ENCODE measurements around the gene CFAP97D2. TPM values are rescaled to one million over a fixed set of nuclear protein-coding genes. Genes with fewer than 3 reads are reported as not detected.

CFAP97D2 gene
- total RNA-seq, 1 experiment from 2014 or later, result not detected

DNA sequence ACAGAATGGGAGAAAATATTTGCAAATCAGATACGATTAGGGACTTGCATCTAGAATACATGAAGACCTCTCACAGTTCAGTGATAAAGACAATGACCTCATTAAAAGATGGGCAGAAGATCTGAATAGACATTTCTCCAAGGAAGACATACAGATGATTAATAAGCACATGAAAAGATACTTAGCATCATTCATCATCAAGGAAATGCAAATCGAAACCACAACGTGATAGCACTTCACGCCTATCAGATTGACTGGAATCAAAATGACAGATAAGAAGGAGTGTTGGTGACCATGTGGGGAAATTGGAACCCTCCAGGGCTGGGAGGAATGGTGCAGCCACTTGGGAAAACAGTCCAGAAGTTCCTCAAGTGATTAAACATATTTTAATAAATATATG, 25.8 kb downstream of the CFAP97D2 start:
- Mint-ChIP-seq H3K4me1 (peaks cover 13% of the 10 kb centered on the region), H3K36me3 (peaks cover 17% of the 10 kb centered on the region), H3K27me3 (ENCODE audit: low read depth) (peaks cover 8% of the 10 kb centered on the region; the same call in 1 of the 2 replicates), H3K4me3 (no peak overlapping the region), H3K27ac (no peak overlapping the region), H3K9me3 (peaks cover 30% of the 10 kb centered on the region)
- ChIA-PET CTCF (no interaction called here), POLR2A (no interaction called here)
- ATAC-seq (no peak), DNase-seq (ENCODE audit: low spot score) (no peak)
- TF ChIP-seq, protein P1, sequence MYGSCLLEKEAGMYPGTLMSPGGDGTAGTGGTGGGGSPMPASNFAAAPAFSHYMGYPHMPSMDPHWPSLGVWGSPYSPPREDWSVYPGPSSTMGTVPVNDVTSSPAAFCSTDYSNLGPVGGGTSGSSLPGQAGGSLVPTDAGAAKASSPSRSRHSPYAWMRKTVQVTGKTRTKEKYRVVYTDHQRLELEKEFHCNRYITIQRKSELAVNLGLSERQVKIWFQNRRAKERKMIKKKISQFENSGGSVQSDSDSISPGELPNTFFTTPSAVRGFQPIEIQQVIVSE (CRISPR knock-in tag; IDR thresholded peaks at IDR 0.05; ENCODE audit: borderline replicate concordance), result no peak
- TF ChIP-seq, protein P2, sequence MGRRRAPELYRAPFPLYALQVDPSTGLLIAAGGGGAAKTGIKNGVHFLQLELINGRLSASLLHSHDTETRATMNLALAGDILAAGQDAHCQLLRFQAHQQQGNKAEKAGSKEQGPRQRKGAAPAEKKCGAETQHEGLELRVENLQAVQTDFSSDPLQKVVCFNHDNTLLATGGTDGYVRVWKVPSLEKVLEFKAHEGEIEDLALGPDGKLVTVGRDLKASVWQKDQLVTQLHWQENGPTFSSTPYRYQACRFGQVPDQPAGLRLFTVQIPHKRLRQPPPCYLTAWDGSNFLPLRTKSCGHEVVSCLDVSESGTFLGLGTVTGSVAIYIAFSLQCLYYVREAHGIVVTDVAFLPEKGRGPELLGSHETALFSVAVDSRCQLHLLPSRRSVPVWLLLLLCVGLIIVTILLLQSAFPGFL (CRISPR knock-in tag; IDR thresholded peaks at IDR 0.05; ENCODE audit: borderline replicate concordance), result no peak

DNA sequence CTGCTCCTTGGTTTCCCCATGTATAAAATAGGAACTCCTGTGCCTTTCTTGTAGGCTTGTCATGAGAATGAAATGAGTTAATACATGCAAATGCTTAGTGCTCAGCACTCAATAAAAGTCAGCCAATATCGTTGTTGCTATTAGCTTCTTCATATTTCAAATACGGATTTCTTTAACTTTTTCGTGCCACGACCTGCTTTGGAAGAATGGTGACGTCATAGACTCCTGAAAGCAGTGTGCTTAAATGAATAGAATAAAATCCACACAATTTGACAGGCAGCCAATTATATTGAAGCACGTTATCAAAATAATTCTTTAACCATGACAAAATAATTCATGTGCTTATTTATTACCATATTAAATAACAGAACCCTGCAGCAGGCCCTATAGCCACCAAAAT, 29.1 kb downstream of the CFAP97D2 start:
- H3K4me3 Mint-ChIP-seq, result no peak overlapping the region
- TF ChIP-seq, protein P3, sequence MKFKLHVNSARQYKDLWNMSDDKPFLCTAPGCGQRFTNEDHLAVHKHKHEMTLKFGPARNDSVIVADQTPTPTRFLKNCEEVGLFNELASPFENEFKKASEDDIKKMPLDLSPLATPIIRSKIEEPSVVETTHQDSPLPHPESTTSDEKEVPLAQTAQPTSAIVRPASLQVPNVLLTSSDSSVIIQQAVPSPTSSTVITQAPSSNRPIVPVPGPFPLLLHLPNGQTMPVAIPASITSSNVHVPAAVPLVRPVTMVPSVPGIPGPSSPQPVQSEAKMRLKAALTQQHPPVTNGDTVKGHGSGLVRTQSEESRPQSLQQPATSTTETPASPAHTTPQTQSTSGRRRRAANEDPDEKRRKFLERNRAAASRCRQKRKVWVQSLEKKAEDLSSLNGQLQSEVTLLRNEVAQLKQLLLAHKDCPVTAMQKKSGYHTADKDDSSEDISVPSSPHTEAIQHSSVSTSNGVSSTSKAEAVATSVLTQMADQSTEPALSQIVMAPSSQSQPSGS (CRISPR knock-in tag; IDR thresholded peaks at IDR 0.05; ENCODE audit: borderline replicate concordance, low read depth), result no peak
- TF ChIP-seq NR3C1 (CRISPR knock-in tag; conservative IDR thresholded peaks at IDR 0.05; ENCODE audit: low read depth) (no peak), GTF2I (CRISPR knock-in tag; conservative IDR thresholded peaks at IDR 0.05) (no peak), ZBTB21 (CRISPR knock-in tag; IDR thresholded peaks at IDR 0.05; ENCODE audit: borderline replicate concordance) (no peak), NFATC4 (CRISPR knock-in tag; IDR thresholded peaks at IDR 0.05) (no peak)
- TF ChIP-seq, protein P4, sequence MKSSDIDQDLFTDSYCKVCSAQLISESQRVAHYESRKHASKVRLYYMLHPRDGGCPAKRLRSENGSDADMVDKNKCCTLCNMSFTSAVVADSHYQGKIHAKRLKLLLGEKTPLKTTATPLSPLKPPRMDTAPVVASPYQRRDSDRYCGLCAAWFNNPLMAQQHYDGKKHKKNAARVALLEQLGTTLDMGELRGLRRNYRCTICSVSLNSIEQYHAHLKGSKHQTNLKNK (CRISPR knock-in tag; IDR thresholded peaks at IDR 0.05), result no peak
- TF ChIP-seq, protein P5, sequence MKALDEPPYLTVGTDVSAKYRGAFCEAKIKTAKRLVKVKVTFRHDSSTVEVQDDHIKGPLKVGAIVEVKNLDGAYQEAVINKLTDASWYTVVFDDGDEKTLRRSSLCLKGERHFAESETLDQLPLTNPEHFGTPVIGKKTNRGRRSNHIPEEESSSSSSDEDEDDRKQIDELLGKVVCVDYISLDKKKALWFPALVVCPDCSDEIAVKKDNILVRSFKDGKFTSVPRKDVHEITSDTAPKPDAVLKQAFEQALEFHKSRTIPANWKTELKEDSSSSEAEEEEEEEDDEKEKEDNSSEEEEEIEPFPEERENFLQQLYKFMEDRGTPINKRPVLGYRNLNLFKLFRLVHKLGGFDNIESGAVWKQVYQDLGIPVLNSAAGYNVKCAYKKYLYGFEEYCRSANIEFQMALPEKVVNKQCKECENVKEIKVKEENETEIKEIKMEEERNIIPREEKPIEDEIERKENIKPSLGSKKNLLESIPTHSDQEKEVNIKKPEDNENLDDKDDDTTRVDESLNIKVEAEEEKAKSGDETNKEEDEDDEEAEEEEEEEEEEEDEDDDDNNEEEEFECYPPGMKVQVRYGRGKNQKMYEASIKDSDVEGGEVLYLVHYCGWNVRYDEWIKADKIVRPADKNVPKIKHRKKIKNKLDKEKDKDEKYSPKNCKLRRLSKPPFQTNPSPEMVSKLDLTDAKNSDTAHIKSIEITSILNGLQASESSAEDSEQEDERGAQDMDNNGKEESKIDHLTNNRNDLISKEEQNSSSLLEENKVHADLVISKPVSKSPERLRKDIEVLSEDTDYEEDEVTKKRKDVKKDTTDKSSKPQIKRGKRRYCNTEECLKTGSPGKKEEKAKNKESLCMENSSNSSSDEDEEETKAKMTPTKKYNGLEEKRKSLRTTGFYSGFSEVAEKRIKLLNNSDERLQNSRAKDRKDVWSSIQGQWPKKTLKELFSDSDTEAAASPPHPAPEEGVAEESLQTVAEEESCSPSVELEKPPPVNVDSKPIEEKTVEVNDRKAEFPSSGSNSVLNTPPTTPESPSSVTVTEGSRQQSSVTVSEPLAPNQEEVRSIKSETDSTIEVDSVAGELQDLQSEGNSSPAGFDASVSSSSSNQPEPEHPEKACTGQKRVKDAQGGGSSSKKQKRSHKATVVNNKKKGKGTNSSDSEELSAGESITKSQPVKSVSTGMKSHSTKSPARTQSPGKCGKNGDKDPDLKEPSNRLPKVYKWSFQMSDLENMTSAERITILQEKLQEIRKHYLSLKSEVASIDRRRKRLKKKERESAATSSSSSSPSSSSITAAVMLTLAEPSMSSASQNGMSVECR (CRISPR knock-in tag; IDR thresholded peaks at IDR 0.05; ENCODE audit: borderline replicate concordance), result no peak
- no peak for DNase-seq (ENCODE audit: low spot score)
- no peak overlapping the region for H3K27ac Mint-ChIP-seq
- peaks cover 34% of the 10 kb centered on the region for H3K9me3 Mint-ChIP-seq
- POLR2A ChIA-PET, result no interaction called here
- CTCF ChIA-PET, result no interaction called here
- ATAC-seq, result no peak
- H3K36me3 Mint-ChIP-seq, result peaks cover 17% of the 10 kb centered on the region
- peaks cover 8% of the 10 kb centered on the region; the same call in 1 of the 2 replicates for H3K27me3 Mint-ChIP-seq (ENCODE audit: low read depth)
- H3K4me1 Mint-ChIP-seq, result peaks cover 8% of the 10 kb centered on the region

DNA sequence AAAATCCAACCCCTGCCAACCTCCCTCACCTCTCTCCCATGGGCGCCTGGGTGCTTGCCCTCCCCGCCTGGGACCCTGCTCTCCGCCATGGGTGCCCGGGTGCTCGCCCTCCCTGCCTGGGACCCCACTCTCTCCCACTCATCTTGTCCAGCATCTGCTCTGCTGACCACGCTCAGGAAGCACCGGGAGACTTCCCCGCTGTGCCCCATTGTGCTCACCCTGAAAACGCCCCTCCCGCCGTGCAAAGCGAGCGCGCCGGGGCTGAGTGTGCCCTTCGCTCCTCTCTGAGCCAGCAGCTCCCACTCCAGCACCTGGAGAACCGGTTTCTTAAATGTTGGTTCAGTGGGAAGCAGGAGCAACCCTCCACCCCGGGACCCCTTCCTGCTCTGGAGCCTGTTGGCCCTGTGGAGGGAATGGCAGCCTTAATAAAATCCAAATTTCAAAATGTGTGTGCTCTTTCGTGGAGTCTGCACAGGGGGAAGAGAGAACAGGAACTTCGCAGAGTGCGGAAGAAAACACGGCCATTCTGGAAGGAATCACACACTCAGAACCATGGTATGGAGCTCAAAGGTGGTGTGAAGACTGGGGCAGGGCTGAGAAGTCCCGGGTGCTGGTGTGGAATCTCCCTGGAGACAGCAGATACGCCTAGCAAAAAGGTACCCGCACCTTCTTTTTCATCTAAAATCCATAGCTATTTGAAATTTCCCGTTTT, 32.5 kb downstream of the CFAP97D2 start:
- Mint-ChIP-seq H3K27me3 (ENCODE audit: low read depth) (peaks cover 8% of the 10 kb centered on the region; the same call in 1 of the 2 replicates), H3K9me3 (peaks cover 28% of the 10 kb centered on the region), H3K36me3 (peaks cover 12% of the 10 kb centered on the region), H3K4me3 (no peak overlapping the region), H3K27ac (no peak overlapping the region), H3K4me1 (peaks cover 8% of the 10 kb centered on the region)
- ATAC-seq (peak; percentile 46), DNase-seq (ENCODE audit: low spot score) (no peak)
- CTCF ChIA-PET, result interaction anchor here (1.0 kb wide), 1 partner anchor 249 kb away, joined by 3 read pairs; no protein-coding TSS in a partner anchor
- POLR2A ChIA-PET, result no interaction called here
- no peak for TF ChIP-seq ZNF396 (CRISPR knock-in tag; IDR thresholded peaks at IDR 0.05; ENCODE audit: borderline replicate concordance)
- TF ChIP-seq, protein P6, sequence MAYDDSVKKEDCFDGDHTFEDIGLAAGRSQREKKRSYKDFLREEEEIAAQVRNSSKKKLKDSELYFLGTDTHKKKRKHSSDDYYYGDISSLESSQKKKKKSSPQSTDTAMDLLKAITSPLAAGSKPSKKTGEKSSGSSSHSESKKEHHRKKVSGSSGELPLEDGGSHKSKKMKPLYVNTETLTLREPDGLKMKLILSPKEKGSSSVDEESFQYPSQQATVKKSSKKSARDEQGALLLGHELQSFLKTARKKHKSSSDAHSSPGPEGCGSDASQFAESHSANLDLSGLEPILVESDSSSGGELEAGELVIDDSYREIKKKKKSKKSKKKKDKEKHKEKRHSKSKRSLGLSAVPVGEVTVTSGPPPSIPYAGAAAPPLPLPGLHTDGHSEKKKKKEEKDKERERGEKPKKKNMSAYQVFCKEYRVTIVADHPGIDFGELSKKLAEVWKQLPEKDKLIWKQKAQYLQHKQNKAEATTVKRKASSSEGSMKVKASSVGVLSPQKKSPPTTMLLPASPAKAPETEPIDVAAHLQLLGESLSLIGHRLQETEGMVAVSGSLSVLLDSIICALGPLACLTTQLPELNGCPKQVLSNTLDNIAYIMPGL (CRISPR knock-in tag; IDR thresholded peaks at IDR 0.05), result no peak
- TF ChIP-seq, protein P7, sequence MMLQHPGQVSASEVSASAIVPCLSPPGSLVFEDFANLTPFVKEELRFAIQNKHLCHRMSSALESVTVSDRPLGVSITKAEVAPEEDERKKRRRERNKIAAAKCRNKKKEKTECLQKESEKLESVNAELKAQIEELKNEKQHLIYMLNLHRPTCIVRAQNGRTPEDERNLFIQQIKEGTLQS (CRISPR knock-in tag; conservative IDR thresholded peaks at IDR 0.05), result no peak
- TF ChIP-seq, protein P8, sequence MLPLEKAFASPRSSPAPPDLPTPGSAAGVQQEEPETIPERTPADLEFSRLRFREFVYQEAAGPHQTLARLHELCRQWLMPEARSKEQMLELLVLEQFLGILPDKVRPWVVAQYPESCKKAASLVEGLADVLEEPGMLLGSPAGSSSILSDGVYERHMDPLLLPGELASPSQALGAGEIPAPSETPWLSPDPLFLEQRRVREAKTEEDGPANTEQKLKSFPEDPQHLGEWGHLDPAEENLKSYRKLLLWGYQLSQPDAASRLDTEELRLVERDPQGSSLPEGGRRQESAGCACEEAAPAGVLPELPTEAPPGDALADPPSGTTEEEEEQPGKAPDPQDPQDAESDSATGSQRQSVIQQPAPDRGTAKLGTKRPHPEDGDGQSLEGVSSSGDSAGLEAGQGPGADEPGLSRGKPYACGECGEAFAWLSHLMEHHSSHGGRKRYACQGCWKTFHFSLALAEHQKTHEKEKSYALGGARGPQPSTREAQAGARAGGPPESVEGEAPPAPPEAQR (CRISPR knock-in tag; IDR thresholded peaks at IDR 0.05), result no peak
- TF ChIP-seq, protein P9, sequence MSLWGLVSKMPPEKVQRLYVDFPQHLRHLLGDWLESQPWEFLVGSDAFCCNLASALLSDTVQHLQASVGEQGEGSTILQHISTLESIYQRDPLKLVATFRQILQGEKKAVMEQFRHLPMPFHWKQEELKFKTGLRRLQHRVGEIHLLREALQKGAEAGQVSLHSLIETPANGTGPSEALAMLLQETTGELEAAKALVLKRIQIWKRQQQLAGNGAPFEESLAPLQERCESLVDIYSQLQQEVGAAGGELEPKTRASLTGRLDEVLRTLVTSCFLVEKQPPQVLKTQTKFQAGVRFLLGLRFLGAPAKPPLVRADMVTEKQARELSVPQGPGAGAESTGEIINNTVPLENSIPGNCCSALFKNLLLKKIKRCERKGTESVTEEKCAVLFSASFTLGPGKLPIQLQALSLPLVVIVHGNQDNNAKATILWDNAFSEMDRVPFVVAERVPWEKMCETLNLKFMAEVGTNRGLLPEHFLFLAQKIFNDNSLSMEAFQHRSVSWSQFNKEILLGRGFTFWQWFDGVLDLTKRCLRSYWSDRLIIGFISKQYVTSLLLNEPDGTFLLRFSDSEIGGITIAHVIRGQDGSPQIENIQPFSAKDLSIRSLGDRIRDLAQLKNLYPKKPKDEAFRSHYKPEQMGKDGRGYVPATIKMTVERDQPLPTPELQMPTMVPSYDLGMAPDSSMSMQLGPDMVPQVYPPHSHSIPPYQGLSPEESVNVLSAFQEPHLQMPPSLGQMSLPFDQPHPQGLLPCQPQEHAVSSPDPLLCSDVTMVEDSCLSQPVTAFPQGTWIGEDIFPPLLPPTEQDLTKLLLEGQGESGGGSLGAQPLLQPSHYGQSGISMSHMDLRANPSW (CRISPR knock-in tag; conservative IDR thresholded peaks at IDR 0.05; ENCODE audit: low read depth), result no peak
- TF ChIP-seq ETV6 (CRISPR knock-in tag; IDR thresholded peaks at IDR 0.05), result no peak

Measured in WTC11 (cell line).